Neural cell (in vitro differentiated cells): ENCODE measurements around the gene IL12RB1. TPM values are rescaled to one million over a fixed set of nuclear protein-coding genes. Genes with fewer than 3 reads are reported as not detected.

ENCODE experiments used
- H2AFZ ChIP-seq: fragments of 200-600, 300-800 bp; sonication (generic), shearing (Covaris generic); 2 replicates; pipeline ENCODE4 v1.6.0; 2014; ENCODE audit warnings: low read depth, mild to moderate bottlenecking, antibody characterized with exemption, low read length, moderate library complexity
- H3F3A ChIP-seq: fragments of 200-600 bp; shearing (Covaris generic); 2 replicates; pipeline ENCODE4 v1.6.1; 2016; ENCODE audit warnings: mild to moderate bottlenecking, moderate library complexity, mixed read lengths, antibody characterized with exemption, low read length; ENCODE audit not compliant: insufficient read depth, poor library complexity, severe bottlenecking
- H3K27ac ChIP-seq: fragments of 200-600, 300-800 bp; sonication (generic), shearing (Covaris generic); 2 replicates; pipeline ENCODE4 v1.5.1; 2014; ENCODE audit warnings: mild to moderate bottlenecking, low read length, moderate library complexity
- H3K27me3 ChIP-seq: fragments of 300-800, 200-600 bp; sonication (generic), shearing (Covaris generic); 2 replicates; pipeline ENCODE4 v1.6.0; 2014; ENCODE audit warnings: mild to moderate bottlenecking, low read depth, low read length, moderate library complexity; ENCODE audit not compliant: insufficient read depth
- H3K36me3 ChIP-seq: fragments of 300-800, 200-600 bp; sonication (generic), shearing (Covaris generic); 2 replicates; pipeline ENCODE4 v1.5.1; 2014; ENCODE audit warnings: mild to moderate bottlenecking, antibody characterized with exemption, low read length, moderate library complexity; ENCODE audit not compliant: insufficient read depth
- H3K4me2 ChIP-seq: fragments of 300-800, 200-600 bp; sonication (generic), shearing (Covaris generic); 2 replicates; pipeline ENCODE4 v1.6.0; 2014; ENCODE audit warnings: mild to moderate bottlenecking, low read length
- H3K4me3 ChIP-seq: fragments of 300-800, 200-600 bp; sonication (generic), shearing (Covaris generic); 2 replicates; pipeline ENCODE4 v1.5.1; 2014; ENCODE audit warnings: mild to moderate bottlenecking, low read length, moderate library complexity
- H3K79me2 ChIP-seq: fragments of 200-600 bp; shearing (Covaris generic); replicated peaks from 2 replicates; pipeline ENCODE4 v1.6.0; 2014; ENCODE audit warnings: mild to moderate bottlenecking, low read length, moderate library complexity; ENCODE audit not compliant: insufficient read depth
- H3K9ac ChIP-seq: fragments of 300-800, 200-600 bp; sonication (generic), shearing (Covaris generic); 2 replicates; pipeline ENCODE4 v1.6.1; 2016; ENCODE audit warnings: mild to moderate bottlenecking, low read length, mixed read lengths
- H3K9me2 ChIP-seq: fragments of 200-600 bp; shearing (Covaris generic); 2 replicates; pipeline ENCODE4 v1.6.1; 2016; ENCODE audit warnings: mild to moderate bottlenecking, low read length, mixed read lengths; ENCODE audit not compliant: insufficient read depth
- H3K9me3 ChIP-seq: fragments of 200-600, 300-800 bp; sonication (generic), shearing (Covaris generic); 2 replicates; pipeline ENCODE4 v1.6.1; 2016; ENCODE audit warnings: mild to moderate bottlenecking, mixed run types, low read length, moderate library complexity, mixed read lengths
- H4K20me1 ChIP-seq: fragments of 200-600 bp; shearing (Covaris generic); 2 replicates; pipeline ENCODE4 v1.6.1; 2016; ENCODE audit warnings: mild to moderate bottlenecking, mixed run types; ENCODE audit not compliant: insufficient read depth
- CTCF ChIP-seq: fragments of 450-650 bp; IDR thresholded peaks from 2 replicates; pipeline ENCODE4 v1.5.1; 2014; ENCODE audit warnings: antibody characterized with exemption, mild to moderate bottlenecking, moderate library complexity; ENCODE audit not compliant: poor library complexity, severe bottlenecking
- EP300 ChIP-seq: fragments of 450-650 bp; conservative IDR thresholded peaks from 2 replicates; pipeline ENCODE4 v1.6.1; 2014; ENCODE audit warnings: antibody characterized with exemption, mild to moderate bottlenecking, moderate library complexity; ENCODE audit not compliant: poor library complexity, severe bottlenecking
- EZH2 ChIP-seq: fragments of 200-600, 300-800 bp; shearing (Covaris generic), sonication (generic); IDR thresholded peaks from 2 replicates; pipeline ENCODE4 v1.6.1; 2014; ENCODE audit warnings: antibody characterized with exemption, low read length, borderline replicate concordance, mild to moderate bottlenecking; ENCODE audit not compliant: insufficient read depth, poor library complexity, severe bottlenecking
- POLR2AphosphoS5 ChIP-seq: IDR thresholded peaks from 2 replicates; pipeline ENCODE4 v1.6.1; 2012
- RAD21 ChIP-seq: fragments of 450-650 bp; conservative IDR thresholded peaks from 2 replicates; pipeline ENCODE4 v1.6.1; 2014; ENCODE audit warnings: antibody characterized with exemption, mild to moderate bottlenecking, moderate library complexity
- REST ChIP-seq: IDR thresholded peaks from 2 replicates; pipeline ENCODE4 v1.6.1; 2012; ENCODE audit warnings: borderline replicate concordance
- SMC3 ChIP-seq: fragments of 450-650 bp; conservative IDR thresholded peaks from 2 replicates; pipeline ENCODE4 v1.6.1; 2014; ENCODE audit warnings: antibody characterized with exemption, mild to moderate bottlenecking, moderate library complexity; ENCODE audit not compliant: poor library complexity
- TAF1 ChIP-seq: IDR thresholded peaks from 2 replicates; pipeline ENCODE4 v1.6.1; 2012; ENCODE audit warnings: low read depth
- polyA plus RNA-seq: library from polyadenylated mRNA; depleted of rRNA; stranded (reverse); fragments of >200 nt; gene quantifications from 2 replicates; pipeline ENCODE4 v1.2.3, GENCODE V29; 2014

Gene IL12RB1
- polyA plus RNA-seq, 1 donor from 2014 or later: not detected

GRCh38 chr19:18074192-18074591, 12.5 kb downstream of the IL12RB1 start:
- Histone ChIP-seq H3K27me3 (no peaks in the 10 kb centered on the region), H3K79me2 (no peaks in the 10 kb centered on the region), H3K4me3 (no peak overlapping the region), H3K9me2 (no peaks in the 10 kb centered on the region), H3K9me3 (no peaks in the 10 kb centered on the region), H3K9ac (no peak overlapping the region), H4K20me1 (no peaks in the 10 kb centered on the region), H3K36me3 (no peaks in the 10 kb centered on the region), H3K27ac (no peak overlapping the region), H2AFZ (no peak overlapping the region), H3F3A (no peaks in the 10 kb centered on the region), H3K4me2 (no peak overlapping the region)
- TF ChIP-seq CTCF: no peak
- TF ChIP-seq TAF1: no peak
- TF ChIP-seq EZH2: no peak

- no peaks in the 10 kb centered on the region for H3K9me3 ChIP-seq
- no peak overlapping the region for H3K27ac ChIP-seq
- H3K9me2 ChIP-seq: no peaks in the 10 kb centered on the region
- H3K27me3 ChIP-seq: no peaks in the 10 kb centered on the region
- no peaks in the 10 kb centered on the region for H4K20me1 ChIP-seq
- TF ChIP-seq POLR2AphosphoS5 (no peak), SMC3 (no peak), RAD21 (no peak), REST (no peak), TAF1 (no peak), EZH2 (no peak), EP300 (no peak), CTCF (no peak)
- H3K4me3 ChIP-seq: no peak overlapping the region
- no peaks in the 10 kb centered on the region for H3F3A ChIP-seq
- H3K9ac ChIP-seq: no peak overlapping the region
- no peak overlapping the region for H3K4me2 ChIP-seq
- H3K79me2 ChIP-seq: no peaks in the 10 kb centered on the region
- no peaks in the 10 kb centered on the region for H3K36me3 ChIP-seq
- H2AFZ ChIP-seq: no peak overlapping the region
Observed at GRCh38 chr19:18073197-18073596, 13.5 kb downstream of the IL12RB1 start.
